CD14-positive monocyte (primary cell): ENCODE results near the gene GALNT10. TPM values are rescaled to one million over a fixed set of nuclear protein-coding genes. Genes with fewer than 3 reads are reported as not detected.
A peak's percentile ranks its signal among the peaks of the same experiment; 100 is the strongest.

Experiments
- DNase-seq, 3 donors: peaks; one replicate each; pipeline ENCODE4 v3.0.0-alpha.2; 2011 to 2022
- H2AFZ ChIP-seq: 2 replicates; pipeline ENCODE4 v1.6.0; 2012; ENCODE audit warnings: mild to moderate bottlenecking, low read depth, low read length, inconsistent platforms; ENCODE audit not compliant: insufficient read depth, poor library complexity, severe bottlenecking
- H3K27ac ChIP-seq, 2 donors: 1 replicate in 1 of 2; 2 replicates in 1 of 2; pipeline ENCODE4 v1.5.1; 2012 to 2013; ENCODE audit warnings: low read length in 2 of 2, control low read depth in 1 of 2, inconsistent platforms in 1 of 2, low read depth in 1 of 2, mild to moderate bottlenecking in 1 of 2
- H3K27me3 ChIP-seq, 2 donors: one replicate each; pipeline versions ENCODE4 v1.6.0 to v1.6.1; 2011 to 2013; ENCODE audit warnings: low read length in 2 of 2; ENCODE audit not compliant: control insufficient read depth in 2 of 2, insufficient read depth in 2 of 2
- H3K36me3 ChIP-seq, 2 donors: replicated peaks in 1 of 2; 1 replicate in 1 of 2; 2 replicates in 1 of 2; pipeline versions ENCODE4 v1.5.1 to v1.6.1; 2012 to 2013; ENCODE audit warnings: low read length in 2 of 2, control low read depth in 1 of 2, inconsistent platforms in 1 of 2, mild to moderate bottlenecking in 1 of 2; ENCODE audit not compliant: insufficient read depth in 2 of 2, control insufficient read depth in 1 of 2
- H3K4me1 ChIP-seq, 2 donors: 1 replicate in 1 of 2; 2 replicates in 1 of 2; pipeline versions ENCODE4 v1.5.1 to v1.6.1; 2012 to 2013; ENCODE audit warnings: low read length in 2 of 2, control low read depth in 1 of 2, inconsistent platforms in 1 of 2, mild to moderate bottlenecking in 1 of 2, moderate library complexity in 1 of 2; ENCODE audit not compliant: insufficient read depth in 2 of 2, control insufficient read depth in 1 of 2
- H3K4me2 ChIP-seq: replicated peaks from 2 replicates; pipeline ENCODE3; 2012; ENCODE audit warnings: low read length, moderate library complexity, mild to moderate bottlenecking; ENCODE audit not compliant: poor library complexity, severe bottlenecking; ENCODE audit errors: extremely low read depth
- H3K4me3 ChIP-seq, 3 experiments: fragments of 200-600 bp in 1 of 3; sonication (generic) in 1 of 3; replicated peaks in 1 of 3; 1 replicate in 2 of 3; 2 replicates in 1 of 3; pipeline ENCODE4 v1.5.1; 2011 to 2013; ENCODE audit warnings: low read length in 3 of 3, mild to moderate bottlenecking in 3 of 3, control low read depth in 2 of 3, low read depth in 2 of 3, inconsistent platforms in 1 of 3, moderate library complexity in 1 of 3
- H3K79me2 ChIP-seq: 2 replicates; pipeline ENCODE4 v1.6.0; 2012; ENCODE audit warnings: mild to moderate bottlenecking, control low read depth, inconsistent platforms, low read length, moderate library complexity; ENCODE audit not compliant: insufficient read depth
- H3K9ac ChIP-seq: 2 replicates; pipeline ENCODE4 v1.6.0; 2017; ENCODE audit warnings: low read length, mild to moderate bottlenecking; ENCODE audit not compliant: insufficient read depth, poor library complexity, severe bottlenecking
- H3K9me3 ChIP-seq, 2 donors: replicated peaks in 1 of 2; 1 replicate in 1 of 2; 2 replicates in 1 of 2; pipeline versions ENCODE4 v1.5.1 to v1.6.1; 2012 to 2013; ENCODE audit warnings: low read length in 2 of 2, control low read depth in 1 of 2; ENCODE audit not compliant: control insufficient read depth in 1 of 2, insufficient read depth in 1 of 2
- H4K20me1 ChIP-seq: 2 replicates; pipeline ENCODE4 v1.6.0; 2012; ENCODE audit warnings: mild to moderate bottlenecking, low read length, control low read depth, moderate library complexity; ENCODE audit not compliant: insufficient read depth
- H3K27ac Mint-ChIP-seq, 7 donors: one replicate each; pipeline ENCODE4 v1.8.0; 2020; ENCODE audit warnings: mild to moderate bottlenecking in 7 of 7, mixed read lengths in 7 of 7, moderate library complexity in 6 of 7, inconsistent platforms in 2 of 7
- H3K27me3 Mint-ChIP-seq, 3 donors: one replicate each; pipeline ENCODE4 v1.8.0; 2021 to 2022; ENCODE audit warnings: low read depth in 3 of 3, mild to moderate bottlenecking in 3 of 3, mixed read lengths in 3 of 3, moderate library complexity in 3 of 3, inconsistent platforms in 1 of 3
- H3K36me3 Mint-ChIP-seq, 2 donors: one replicate each; pipeline ENCODE4 v1.8.0; 2020; ENCODE audit warnings: mixed read lengths in 2 of 2, inconsistent platforms in 1 of 2, mild to moderate bottlenecking in 1 of 2
- H3K4me1 Mint-ChIP-seq: one replicate; pipeline ENCODE4 v1.8.0; 2020; ENCODE audit warnings: mild to moderate bottlenecking, mixed read lengths
- H3K4me3 Mint-ChIP-seq, 2 donors: one replicate each; pipeline ENCODE4 v1.8.0; 2020; ENCODE audit warnings: mild to moderate bottlenecking in 2 of 2, mixed read lengths in 2 of 2, moderate library complexity in 1 of 2
- H3K9me3 Mint-ChIP-seq, 7 donors: one replicate each; pipeline ENCODE4 v1.8.0; 2020 to 2022; ENCODE audit warnings: mixed read lengths in 7 of 7, mild to moderate bottlenecking in 6 of 7, moderate library complexity in 6 of 7, inconsistent platforms in 2 of 7
- WGBS: methylation state at CpG from one replicate; pipeline ENCODE4 v1.1.5; 2013; ENCODE audit warnings: missing lambda C conversion rate; ENCODE audit not compliant: insufficient coverage; 5-methylcytosine and 5-hydroxymethylcytosine counted together
- intact Hi-C, 2 donors: fragments of 100-400 bp; cut with micrococcal nuclease; formaldehyde crosslinking; loops; one replicate each; pipeline versions ENCODE4 v1.15.0 to v1.15.1; 2023
- polyA plus RNA-seq, 3 donors: library from polyadenylated mRNA; depleted of rRNA in 1 of 3; unstranded in 2 of 3; stranded (reverse) in 1 of 3; fragments of 300-500 nt in 2 of 3; fragments of >200 nt in 1 of 3; fragmentation: Illumina TruSeq in 2 of 3; gene quantifications; 1 replicate in 2 of 3; 2 replicates in 1 of 3; pipeline ENCODE4 v1.2.3, GENCODE V29; 2012 to 2021
- TF ChIP-seq, protein P1 (sequence below): fragments of 200-600 bp; IDR thresholded peaks from one replicate; pipeline ENCODE4 v1.8.0; 2022; ENCODE audit warnings: antibody characterized with exemption, mild to moderate bottlenecking

GALNT10 gene
- polyA plus RNA-seq, 3 donors, result 6.2 to 11.6 (median 7.3) TPM

DNA sequence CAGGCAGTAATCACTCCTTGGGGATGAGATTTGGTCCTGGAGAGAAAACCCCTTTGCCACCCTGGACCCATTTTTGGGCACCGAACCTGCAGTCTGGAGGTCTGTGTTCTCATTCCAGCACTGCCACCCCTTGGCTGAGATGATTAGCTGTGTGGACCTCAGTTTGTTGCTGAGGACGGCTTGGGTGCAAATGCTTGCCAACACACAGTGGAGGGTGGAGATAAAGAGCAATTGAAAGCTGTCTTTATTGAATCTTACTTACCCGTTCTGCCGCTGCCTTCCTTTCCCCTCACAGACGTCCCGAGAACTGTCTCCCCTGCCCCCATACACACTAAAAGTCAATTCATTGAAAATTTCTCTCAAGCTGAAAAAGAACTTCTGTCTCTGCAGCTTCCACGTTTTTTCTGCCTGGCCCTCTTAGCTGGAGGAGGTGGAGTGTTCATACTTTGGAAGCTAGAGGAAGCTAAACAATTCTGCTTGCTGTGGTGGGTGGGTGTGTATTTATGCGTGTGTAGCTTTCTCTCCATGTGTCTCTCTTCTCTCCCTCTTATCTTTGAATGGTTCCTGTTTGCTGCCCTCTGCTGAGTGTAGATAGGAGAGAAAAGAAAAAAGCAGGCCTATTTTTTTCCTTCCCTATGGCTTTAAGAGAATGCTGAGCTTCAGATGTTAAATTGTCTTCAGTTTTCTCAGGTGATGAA, 6.6 kb downstream of the GALNT10 start:
- Histone ChIP-seq H3K27me3 (no peaks in the 10 kb centered on the region), H3K4me1 (peaks cover 10 to 17% of the 10 kb centered on the region in 2 donors), H3K36me3 (peaks cover 8 to 24% of the 10 kb centered on the region in 2 donors), H3K9ac (no peak overlapping the region), H3K27ac (no peak overlapping the region), H3K4me2 (no peak overlapping the region), H2AFZ (no peak overlapping the region), H4K20me1 (peaks cover 27% of the 10 kb centered on the region), H3K79me2 (no peaks in the 10 kb centered on the region), H3K4me3 (no peak overlapping the region), H3K9me3 (no peaks in the 10 kb centered on the region)
- peaks cover 44% of the 10 kb centered on the region for H3K4me1 Mint-ChIP-seq
- H3K27me3 Mint-ChIP-seq, result peaks cover 0 to 4% (median 0%) of the 10 kb centered on the region in 3 donors
- H3K9me3 Mint-ChIP-seq, result no peaks in the 10 kb centered on the region
- 88% methylated on average over 1 of the region's 8 CpGs for WGBS
- intact Hi-C loops, result loop anchor here in 1 of 2 donors (10.0 kb wide), 1 partner anchor 248 kb away; the partner anchor contains the start of gene SAP30L
- peaks cover 50 to 54% of the 10 kb centered on the region in 2 donors for H3K36me3 Mint-ChIP-seq
- peak overlapping the region in 1 of 2 donors; percentile 18 for H3K4me3 Mint-ChIP-seq
- peak overlapping the region in 1 of 7 donors; percentile 13 for H3K27ac Mint-ChIP-seq
- no peak for DNase-seq
- TF ChIP-seq, protein P1, sequence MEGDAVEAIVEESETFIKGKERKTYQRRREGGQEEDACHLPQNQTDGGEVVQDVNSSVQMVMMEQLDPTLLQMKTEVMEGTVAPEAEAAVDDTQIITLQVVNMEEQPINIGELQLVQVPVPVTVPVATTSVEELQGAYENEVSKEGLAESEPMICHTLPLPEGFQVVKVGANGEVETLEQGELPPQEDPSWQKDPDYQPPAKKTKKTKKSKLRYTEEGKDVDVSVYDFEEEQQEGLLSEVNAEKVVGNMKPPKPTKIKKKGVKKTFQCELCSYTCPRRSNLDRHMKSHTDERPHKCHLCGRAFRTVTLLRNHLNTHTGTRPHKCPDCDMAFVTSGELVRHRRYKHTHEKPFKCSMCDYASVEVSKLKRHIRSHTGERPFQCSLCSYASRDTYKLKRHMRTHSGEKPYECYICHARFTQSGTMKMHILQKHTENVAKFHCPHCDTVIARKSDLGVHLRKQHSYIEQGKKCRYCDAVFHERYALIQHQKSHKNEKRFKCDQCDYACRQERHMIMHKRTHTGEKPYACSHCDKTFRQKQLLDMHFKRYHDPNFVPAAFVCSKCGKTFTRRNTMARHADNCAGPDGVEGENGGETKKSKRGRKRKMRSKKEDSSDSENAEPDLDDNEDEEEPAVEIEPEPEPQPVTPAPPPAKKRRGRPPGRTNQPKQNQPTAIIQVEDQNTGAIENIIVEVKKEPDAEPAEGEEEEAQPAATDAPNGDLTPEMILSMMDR, result no peak

DNA sequence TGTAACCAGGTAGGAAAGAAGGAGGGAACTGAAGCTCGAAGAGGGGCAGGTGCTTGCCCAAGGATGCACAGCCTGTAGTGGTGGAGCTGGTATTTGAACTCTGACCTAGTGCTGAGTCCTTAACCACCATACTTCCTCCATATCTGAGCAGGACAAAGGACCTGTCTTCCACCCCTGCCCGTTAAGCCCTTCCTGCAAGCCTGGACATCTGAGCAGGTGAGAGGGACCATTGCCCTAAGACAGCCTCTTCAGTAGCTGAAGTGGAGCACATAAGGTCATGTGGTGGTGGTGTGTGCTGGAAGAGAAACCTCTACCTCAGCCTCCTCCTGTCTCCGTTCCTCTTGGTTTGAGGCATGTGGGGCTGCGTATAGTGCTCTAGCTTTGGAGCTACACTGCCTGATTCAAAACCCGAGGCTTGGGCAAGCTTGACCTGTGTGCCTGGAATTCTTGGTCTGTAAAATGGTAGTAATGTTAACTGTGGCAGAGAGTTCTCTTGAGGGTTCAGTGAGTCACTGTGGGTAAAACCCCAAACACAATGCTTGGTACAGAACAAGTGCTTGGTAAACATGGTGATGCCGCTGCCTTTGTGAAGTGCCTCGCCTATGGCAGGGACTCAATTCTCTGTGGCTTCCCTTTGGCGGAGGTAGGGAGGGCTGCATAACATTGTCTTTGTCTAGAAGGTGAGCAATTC, 7.4 kb downstream of the GALNT10 start:
- no peak overlapping the region for H3K4me2 ChIP-seq
- H3K4me1 ChIP-seq, result peaks cover 10 to 17% of the 10 kb centered on the region in 2 donors
- intact Hi-C loops, result loop anchor here in 1 of 2 donors (10.0 kb wide), 1 partner anchor 247 kb away; the partner anchor contains the start of gene SAP30L
- Mint-ChIP-seq H3K36me3 (peaks cover 51 to 52% of the 10 kb centered on the region in 2 donors), H3K4me3 (no peak overlapping the region), H3K27me3 (peaks cover 0 to 4% (median 0%) of the 10 kb centered on the region in 3 donors), H3K27ac (peak overlapping the region in 1 of 7 donors; percentile 59), H3K9me3 (no peaks in the 10 kb centered on the region), H3K4me1 (peaks cover 37% of the 10 kb centered on the region)
- no peak overlapping the region for H3K27ac ChIP-seq
- no peaks in the 10 kb centered on the region for H3K27me3 ChIP-seq
- no peak overlapping the region for H3K9ac ChIP-seq
- TF ChIP-seq, protein P1, result no peak
- no peaks in the 10 kb centered on the region for H3K9me3 ChIP-seq
- H3K4me3 ChIP-seq, result no peak overlapping the region
- no peak for DNase-seq
- no peaks in the 10 kb centered on the region for H3K79me2 ChIP-seq
- H2AFZ ChIP-seq, result no peak overlapping the region
- 86% methylated on average over 4 of the region's 8 CpGs for WGBS
- H4K20me1 ChIP-seq, result peaks cover 33% of the 10 kb centered on the region
- H3K36me3 ChIP-seq, result peaks cover 8 to 24% of the 10 kb centered on the region in 2 donors
